Activated CD4-positive, alpha-beta T cell treated with anti-CD3 and anti-CD28 coated beads, Interleukin-2, amount 50 U/mL, for 48 hours (primary cell): Measurements from ENCODE around the gene EML1.
"Not testable (repeated sequence)": the region's sequence is repeated elsewhere in the genome, so short reads cannot be mapped to it uniquely, and the experiment has no call there.

ENCODE experiments used
- DNase-seq, 2 experiments: peaks; one replicate each; pipeline ENCODE4 v3.0.0-alpha.2; 2020

Gene EML1

GRCh38 chr14:99755629-99756603 is 37.3 kb upstream of the EML1 start:
- no peak for DNase-seq

GRCh38 chr14:99756796-99757195 is 36.4 kb upstream of the EML1 start:
- DNase-seq: no peak

GRCh38 chr14:99757331-99758070 is 35.7 kb upstream of the EML1 start:
- DNase-seq: peak in 1 of 2 experiments; percentile 30

GRCh38 chr14:99758121-99758821 is 34.9 kb upstream of the EML1 start:
- peak; percentile 27 to 38 for DNase-seq

GRCh38 chr14:99758872-99759545 is 34.2 kb upstream of the EML1 start:
- no peak for DNase-seq

GRCh38 chr14:99759546-99759925 is 33.7 kb upstream of the EML1 start:
- DNase-seq: no peak

GRCh38 chr14:99760817-99761216 is 32.4 kb upstream of the EML1 start:
- DNase-seq: no peak

- not testable (repeated sequence) for DNase-seq
Observed at GRCh38 chr14:99762911-99763310, 30.3 kb upstream of the EML1 start.

- no peak for DNase-seq
Observed at GRCh38 chr14:99763527-99764221, 29.5 kb upstream of the EML1 start.

GRCh38 chr14:99764222-99764706 is 28.9 kb upstream of the EML1 start:
- no peak for DNase-seq

- DNase-seq: no peak
Observed at GRCh38 chr14:99768381-99768780, 24.8 kb upstream of the EML1 start.

- no peak for DNase-seq
Observed at GRCh38 chr14:99769123-99769522, 24.1 kb upstream of the EML1 start.

- no peak for DNase-seq
Observed at GRCh38 chr14:99769799-99770198, 23.4 kb upstream of the EML1 start.

GRCh38 chr14:99772371-99773283 is 20.6 kb upstream of the EML1 start:
- DNase-seq: no peak

GRCh38 chr14:99773521-99774497 is 19.4 kb upstream of the EML1 start:
- no peak for DNase-seq

GRCh38 chr14:99774556-99775307 is 18.5 kb upstream of the EML1 start:
- DNase-seq: no peak

- DNase-seq: no peak
Observed at GRCh38 chr14:99775351-99775750, 17.9 kb upstream of the EML1 start.

- DNase-seq: no peak
Observed at GRCh38 chr14:99777951-99778350, 15.3 kb upstream of the EML1 start.

GRCh38 chr14:99779751-99780150 is 13.5 kb upstream of the EML1 start:
- DNase-seq: no peak
